Activated naive CD8-positive, alpha-beta T cell treated with anti-CD3 and anti-CD28 coated beads, Interleukin-2, amount 50 U/mL, for 24 hours (primary cell): ENCODE data around the gene PRPSAP2.
"Not testable (repeated sequence)": the region's sequence is repeated elsewhere in the genome, so short reads cannot be mapped to it uniquely, and the experiment has no call there.

ENCODE experiments used
- ATAC-seq: fragments of 150-1000 bp; cut with Tn5 transposase; one replicate; pipeline ENCODE4 v1.10.0; 2021
- DNase-seq: peaks from one replicate; pipeline ENCODE4 v3.0.0; 2021
- H3K27ac Mint-ChIP-seq: one replicate; pipeline ENCODE4 v1.8.0; 2021; ENCODE audit warnings: mild to moderate bottlenecking, mixed read lengths
- H3K27me3 Mint-ChIP-seq: one replicate; pipeline ENCODE4 v1.8.0; 2021; ENCODE audit warnings: mixed read lengths
- H3K36me3 Mint-ChIP-seq: one replicate; pipeline ENCODE4 v1.8.0; 2021; ENCODE audit warnings: low read depth, mixed read lengths
- H3K4me1 Mint-ChIP-seq: one replicate; pipeline ENCODE4 v1.8.0; 2021; ENCODE audit warnings: mixed read lengths
- H3K4me3 Mint-ChIP-seq: one replicate; pipeline ENCODE4 v1.8.0; 2021; ENCODE audit warnings: mild to moderate bottlenecking, moderate library complexity, mixed read lengths
- H3K9me3 Mint-ChIP-seq: one replicate; pipeline ENCODE4 v1.8.0; 2021; ENCODE audit warnings: mixed read lengths

PRPSAP2 gene

GRCh38 chr17:18860161-18860972, 2.4 kb downstream of the PRPSAP2 start:
- H3K4me1 Mint-ChIP-seq = peaks cover 51% of the 10 kb centered on the region
- H3K27ac Mint-ChIP-seq = peak overlapping the region; percentile 87
- ATAC-seq (peak; percentile 38), DNase-seq (no peak)
- H3K4me3 Mint-ChIP-seq = peak overlapping the region; percentile 58
- no peaks in the 10 kb centered on the region for H3K27me3 Mint-ChIP-seq
- H3K9me3 Mint-ChIP-seq = no peaks in the 10 kb centered on the region
- peaks cover 4% of the 10 kb centered on the region for H3K36me3 Mint-ChIP-seq

GRCh38 chr17:18862011-18862410, 4.1 kb downstream of the PRPSAP2 start:
- Mint-ChIP-seq H3K27me3 (no peaks in the 10 kb centered on the region), H3K4me1 (peaks cover 39% of the 10 kb centered on the region), H3K36me3 (peaks cover 10% of the 10 kb centered on the region), H3K27ac (no peak overlapping the region), H3K9me3 (no peaks in the 10 kb centered on the region), H3K4me3 (no peak overlapping the region)
- DNase-seq (no peak), ATAC-seq (no peak)

GRCh38 chr17:18864996-18865395, 7.1 kb downstream of the PRPSAP2 start:
- not testable (repeated sequence) for H3K4me3 Mint-ChIP-seq, ATAC-seq, H3K27ac Mint-ChIP-seq, H3K9me3 Mint-ChIP-seq, DNase-seq, H3K27me3 Mint-ChIP-seq
- Mint-ChIP-seq H3K4me1 (peaks cover 23% of the 10 kb centered on the region), H3K36me3 (peaks cover 18% of the 10 kb centered on the region)

GRCh38 chr17:18866866-18867813, 9.2 kb downstream of the PRPSAP2 start:
- peaks cover 4% of the 10 kb centered on the region for H3K4me1 Mint-ChIP-seq
- no peaks in the 10 kb centered on the region for H3K9me3 Mint-ChIP-seq
- H3K27me3 Mint-ChIP-seq = no peaks in the 10 kb centered on the region
- ATAC-seq (no peak), DNase-seq (no peak)
- H3K36me3 Mint-ChIP-seq = peaks cover 23% of the 10 kb centered on the region
- H3K4me3 Mint-ChIP-seq = no peak overlapping the region
- no peak overlapping the region for H3K27ac Mint-ChIP-seq

GRCh38 chr17:18877104-18877645, 19.2 kb downstream of the PRPSAP2 start:
- Mint-ChIP-seq H3K36me3 (peaks cover 46% of the 10 kb centered on the region), H3K27me3 (no peaks in the 10 kb centered on the region), H3K27ac (no peak overlapping the region), H3K4me1 (no peaks in the 10 kb centered on the region), H3K9me3 (no peaks in the 10 kb centered on the region), H3K4me3 (no peak overlapping the region)
- ATAC-seq = no peak
- DNase-seq = no peak

GRCh38 chr17:18888766-18889290, 30.9 kb downstream of the PRPSAP2 start:
- no peak overlapping the region for H3K4me3 Mint-ChIP-seq
- no peak for ATAC-seq
- no peaks in the 10 kb centered on the region for H3K27me3 Mint-ChIP-seq
- no peaks in the 10 kb centered on the region for H3K4me1 Mint-ChIP-seq
- no peak overlapping the region for H3K27ac Mint-ChIP-seq
- DNase-seq = no peak
- peaks cover 39% of the 10 kb centered on the region for H3K36me3 Mint-ChIP-seq
- no peaks in the 10 kb centered on the region for H3K9me3 Mint-ChIP-seq

GRCh38 chr17:18889658-18890057, 31.7 kb downstream of the PRPSAP2 start:
- Mint-ChIP-seq H3K9me3 (no peaks in the 10 kb centered on the region), H3K27me3 (no peaks in the 10 kb centered on the region), H3K4me1 (no peaks in the 10 kb centered on the region), H3K27ac (no peak overlapping the region), H3K36me3 (peaks cover 36% of the 10 kb centered on the region), H3K4me3 (no peak overlapping the region)
- no peak for DNase-seq
- ATAC-seq = no peak

- ATAC-seq (no peak), DNase-seq (no peak)
- H3K27ac Mint-ChIP-seq = no peak overlapping the region
- H3K36me3 Mint-ChIP-seq = peaks cover 36% of the 10 kb centered on the region
- no peaks in the 10 kb centered on the region for H3K4me1 Mint-ChIP-seq
- no peaks in the 10 kb centered on the region for H3K9me3 Mint-ChIP-seq
- no peak overlapping the region for H3K4me3 Mint-ChIP-seq
- H3K27me3 Mint-ChIP-seq = no peaks in the 10 kb centered on the region
Measured at GRCh38 chr17:18891541-18891940, 33.6 kb downstream of the PRPSAP2 start.

- DNase-seq = no peak
- Mint-ChIP-seq H3K27me3 (peaks cover 2% of the 10 kb centered on the region), H3K9me3 (no peaks in the 10 kb centered on the region), H3K4me1 (peaks cover 21% of the 10 kb centered on the region), H3K27ac (no peak overlapping the region), H3K4me3 (no peak overlapping the region), H3K36me3 (peaks cover 56% of the 10 kb centered on the region)
- ATAC-seq = no peak
Measured at GRCh38 chr17:18896146-18896545, 38.2 kb downstream of the PRPSAP2 start.

GRCh38 chr17:18896947-18897346, 39.0 kb downstream of the PRPSAP2 start:
- Mint-ChIP-seq H3K4me1 (peaks cover 29% of the 10 kb centered on the region), H3K27ac (no peak overlapping the region), H3K36me3 (peaks cover 58% of the 10 kb centered on the region), H3K27me3 (peaks cover 2% of the 10 kb centered on the region), H3K9me3 (no peaks in the 10 kb centered on the region), H3K4me3 (no peak overlapping the region)
- ATAC-seq = no peak
- no peak for DNase-seq

GRCh38 chr17:18904482-18904881, 46.6 kb downstream of the PRPSAP2 start:
- H3K27ac Mint-ChIP-seq = no peak overlapping the region
- DNase-seq (no peak), ATAC-seq (no peak)
- peaks cover 49% of the 10 kb centered on the region for H3K36me3 Mint-ChIP-seq
- peaks cover 34% of the 10 kb centered on the region for H3K4me1 Mint-ChIP-seq
- peaks cover 2% of the 10 kb centered on the region for H3K27me3 Mint-ChIP-seq
- H3K4me3 Mint-ChIP-seq = no peak overlapping the region
- no peaks in the 10 kb centered on the region for H3K9me3 Mint-ChIP-seq

- no peak for ATAC-seq
- H3K27me3 Mint-ChIP-seq = peaks cover 2% of the 10 kb centered on the region
- H3K36me3 Mint-ChIP-seq = peaks cover 46% of the 10 kb centered on the region
- peaks cover 29% of the 10 kb centered on the region for H3K4me1 Mint-ChIP-seq
- H3K9me3 Mint-ChIP-seq = no peaks in the 10 kb centered on the region
- no peak for DNase-seq
- no peak overlapping the region for H3K27ac Mint-ChIP-seq
- H3K4me3 Mint-ChIP-seq = no peak overlapping the region
Measured at GRCh38 chr17:18905226-18905625, 47.3 kb downstream of the PRPSAP2 start.

- DNase-seq = no peak
- no peaks in the 10 kb centered on the region for H3K9me3 Mint-ChIP-seq
- no peak overlapping the region for H3K4me3 Mint-ChIP-seq
- no peaks in the 10 kb centered on the region for H3K27me3 Mint-ChIP-seq
- no peaks in the 10 kb centered on the region for H3K4me1 Mint-ChIP-seq
- no peak for ATAC-seq
- H3K27ac Mint-ChIP-seq = no peak overlapping the region
- peaks cover 39% of the 10 kb centered on the region for H3K36me3 Mint-ChIP-seq
Measured at GRCh38 chr17:18910326-18910725, 52.4 kb downstream of the PRPSAP2 start.

- DNase-seq (no peak), ATAC-seq (no peak)
- Mint-ChIP-seq H3K27me3 (no peaks in the 10 kb centered on the region), H3K4me1 (no peaks in the 10 kb centered on the region), H3K9me3 (no peaks in the 10 kb centered on the region), H3K36me3 (peaks cover 40% of the 10 kb centered on the region), H3K4me3 (no peak overlapping the region), H3K27ac (no peak overlapping the region)
Measured at GRCh38 chr17:18910881-18911280, 53.0 kb downstream of the PRPSAP2 start.
